ENCODE measurements around the gene CLDN6. TPM values are rescaled to one million over a fixed set of nuclear protein-coding genes. Genes with fewer than 3 reads are reported as not detected.
"Not testable (repeated sequence)": the region's sequence is repeated elsewhere in the genome, so short reads cannot be mapped to it uniquely, and the experiment has no call there.

Gene CLDN6
- total RNA-seq, 1 donor from 2014 or later, result 813 TPM

- no peak for DNase-seq (ENCODE audit: low read depth)
- no peak overlapping the region for H3K4me3 ChIP-seq (ENCODE audit: low read depth, low read length)
- TF ChIP-seq, protein P1, sequence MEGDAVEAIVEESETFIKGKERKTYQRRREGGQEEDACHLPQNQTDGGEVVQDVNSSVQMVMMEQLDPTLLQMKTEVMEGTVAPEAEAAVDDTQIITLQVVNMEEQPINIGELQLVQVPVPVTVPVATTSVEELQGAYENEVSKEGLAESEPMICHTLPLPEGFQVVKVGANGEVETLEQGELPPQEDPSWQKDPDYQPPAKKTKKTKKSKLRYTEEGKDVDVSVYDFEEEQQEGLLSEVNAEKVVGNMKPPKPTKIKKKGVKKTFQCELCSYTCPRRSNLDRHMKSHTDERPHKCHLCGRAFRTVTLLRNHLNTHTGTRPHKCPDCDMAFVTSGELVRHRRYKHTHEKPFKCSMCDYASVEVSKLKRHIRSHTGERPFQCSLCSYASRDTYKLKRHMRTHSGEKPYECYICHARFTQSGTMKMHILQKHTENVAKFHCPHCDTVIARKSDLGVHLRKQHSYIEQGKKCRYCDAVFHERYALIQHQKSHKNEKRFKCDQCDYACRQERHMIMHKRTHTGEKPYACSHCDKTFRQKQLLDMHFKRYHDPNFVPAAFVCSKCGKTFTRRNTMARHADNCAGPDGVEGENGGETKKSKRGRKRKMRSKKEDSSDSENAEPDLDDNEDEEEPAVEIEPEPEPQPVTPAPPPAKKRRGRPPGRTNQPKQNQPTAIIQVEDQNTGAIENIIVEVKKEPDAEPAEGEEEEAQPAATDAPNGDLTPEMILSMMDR (conservative IDR thresholded peaks at IDR 0.05; ENCODE audit: low read depth, low read length), result no peak
Measured at GRCh38 chr16:3056336-3057180, 38.6 kb upstream of the CLDN6 start.

- H3K4me3 ChIP-seq (ENCODE audit: low read depth, low read length); DNase-seq (ENCODE audit: low read depth): not testable (repeated sequence)
Measured at GRCh38 chr16:3055734-3056115, 37.7 kb upstream of the CLDN6 start.

- TF ChIP-seq, protein P1 (conservative IDR thresholded peaks at IDR 0.05; ENCODE audit: low read depth, low read length), result no peak
Measured at GRCh38 chr16:3054965-3055733, 37.2 kb upstream of the CLDN6 start.

GRCh38 chr16:3053330-3053710 is 35.3 kb upstream of the CLDN6 start:
- DNase-seq (ENCODE audit: low read depth), result not testable (repeated sequence)

More at GRCh38 chr16:3054965-3055733, 37.2 kb upstream of the CLDN6 start:
- no peak overlapping the region for H3K4me3 ChIP-seq (ENCODE audit: low read depth, low read length)
- no peak for DNase-seq (ENCODE audit: low read depth)

DNA sequence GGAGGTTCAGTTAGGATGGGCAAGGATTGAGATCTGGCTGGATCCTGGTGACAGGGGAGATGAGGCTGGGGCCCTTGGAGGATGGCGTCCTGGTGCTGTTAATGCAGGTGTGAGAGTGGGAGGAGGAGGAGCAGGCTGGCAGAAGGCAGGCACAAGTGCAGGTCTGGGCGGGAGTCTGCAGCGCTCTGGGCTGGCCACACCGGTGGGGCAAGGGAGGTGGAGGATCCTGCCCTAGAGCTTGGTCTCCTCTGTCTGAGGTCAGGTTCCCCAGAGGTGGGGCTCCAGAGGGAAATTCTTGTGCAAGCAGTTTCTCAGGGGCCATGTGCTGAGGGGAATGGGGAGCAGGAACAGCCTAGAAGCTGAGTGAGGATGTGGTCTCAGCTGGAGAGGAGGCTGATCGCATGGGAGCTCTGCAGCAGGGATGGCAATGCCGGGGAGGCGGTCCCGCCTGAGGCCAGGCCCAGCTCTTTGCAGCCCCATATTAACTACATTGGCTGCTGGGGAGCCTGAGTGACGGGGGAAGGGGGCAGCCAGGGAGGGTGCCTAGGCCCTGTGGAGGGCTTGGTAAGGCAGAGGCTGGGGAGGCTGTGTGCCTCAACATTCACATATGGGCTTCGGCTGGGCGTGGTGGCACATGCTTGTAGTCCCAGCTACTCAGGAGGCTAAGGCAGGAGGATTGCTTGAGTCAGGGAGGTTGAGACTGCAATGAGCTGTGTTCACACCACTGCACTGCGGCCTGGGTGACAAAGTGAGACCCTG is 34.8 kb upstream of the CLDN6 start:
- not testable (repeated sequence) for DNase-seq (ENCODE audit: low read depth)

More at GRCh38 chr16:3053330-3053710, 35.3 kb upstream of the CLDN6 start:
- not testable (repeated sequence) for H3K4me3 ChIP-seq (ENCODE audit: low read depth, low read length)

DNA sequence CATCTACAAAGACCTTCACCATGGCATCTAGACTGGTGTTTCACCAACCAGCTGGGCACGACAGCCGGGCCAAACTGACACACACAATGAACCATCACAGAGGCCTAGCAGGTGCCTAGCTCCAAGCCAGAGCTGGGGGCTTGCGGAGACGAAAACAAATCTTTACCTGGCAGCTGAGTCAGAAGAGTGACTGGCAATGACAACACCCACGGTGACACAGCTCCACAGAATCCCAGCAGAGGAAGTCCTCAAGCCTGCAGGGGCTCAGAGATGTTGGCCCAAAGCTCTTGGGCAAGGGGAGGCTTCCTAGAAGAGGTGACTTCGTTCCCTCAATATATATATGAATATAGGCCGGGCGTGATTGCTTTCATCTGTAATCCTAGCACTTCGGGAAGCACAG is 33.5 kb upstream of the CLDN6 start:
- H3K4me3 ChIP-seq (ENCODE audit: low read depth, low read length), result no peak overlapping the region
- DNase-seq (ENCODE audit: low read depth), result no peak
- TF ChIP-seq, protein P1 (conservative IDR thresholded peaks at IDR 0.05; ENCODE audit: low read depth, low read length), result no peak

More for the DNA sequence above, 34.8 kb upstream of the CLDN6 start:
- H3K4me3 ChIP-seq (ENCODE audit: low read depth, low read length), result not testable (repeated sequence)

GRCh38 chr16:3051009-3051408 is 33.0 kb upstream of the CLDN6 start:
- TF ChIP-seq, protein P1 (conservative IDR thresholded peaks at IDR 0.05; ENCODE audit: low read depth, low read length), result no peak
- no peak for DNase-seq (ENCODE audit: low read depth)
- H3K4me3 ChIP-seq (ENCODE audit: low read depth, low read length), result no peak overlapping the region

DNA sequence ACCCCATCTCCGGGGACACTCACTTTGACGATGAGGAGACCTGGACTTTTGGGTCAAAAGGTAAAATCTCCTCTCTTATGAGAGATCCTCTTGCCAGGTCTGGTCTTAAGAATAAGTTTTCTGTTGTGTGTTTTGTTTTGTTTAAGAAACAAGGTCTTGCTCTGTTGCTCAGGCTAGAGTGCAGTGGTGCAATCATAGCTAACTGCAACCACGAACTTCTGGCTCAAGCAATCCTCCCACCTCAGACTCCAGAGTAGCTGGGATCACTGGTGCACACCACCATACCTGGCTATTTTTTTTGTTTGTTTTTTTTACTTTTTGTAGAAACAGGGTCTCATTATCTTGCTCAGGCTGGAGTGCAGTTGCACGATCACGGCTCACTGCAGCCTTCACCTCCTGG is 32.5 kb upstream of the CLDN6 start:
- no peak for DNase-seq (ENCODE audit: low read depth)
- TF ChIP-seq, protein P1 (conservative IDR thresholded peaks at IDR 0.05; ENCODE audit: low read depth, low read length), result no peak
- no peak overlapping the region for H3K4me3 ChIP-seq (ENCODE audit: low read depth, low read length)

Measured in epithelial cell of proximal tubule (primary cell).